ENCODE measurements around the gene RNASE11. TPM values are rescaled to one million over a fixed set of nuclear protein-coding genes. Genes with fewer than 3 reads are reported as not detected.
A peak's percentile ranks its signal among the peaks of the same experiment; 100 is the strongest.

The RNASE11 gene
- total and polyA plus RNA-seq, 2 of the 4 experiments (the other 2 are of a cell fraction) = not detected

DNA sequence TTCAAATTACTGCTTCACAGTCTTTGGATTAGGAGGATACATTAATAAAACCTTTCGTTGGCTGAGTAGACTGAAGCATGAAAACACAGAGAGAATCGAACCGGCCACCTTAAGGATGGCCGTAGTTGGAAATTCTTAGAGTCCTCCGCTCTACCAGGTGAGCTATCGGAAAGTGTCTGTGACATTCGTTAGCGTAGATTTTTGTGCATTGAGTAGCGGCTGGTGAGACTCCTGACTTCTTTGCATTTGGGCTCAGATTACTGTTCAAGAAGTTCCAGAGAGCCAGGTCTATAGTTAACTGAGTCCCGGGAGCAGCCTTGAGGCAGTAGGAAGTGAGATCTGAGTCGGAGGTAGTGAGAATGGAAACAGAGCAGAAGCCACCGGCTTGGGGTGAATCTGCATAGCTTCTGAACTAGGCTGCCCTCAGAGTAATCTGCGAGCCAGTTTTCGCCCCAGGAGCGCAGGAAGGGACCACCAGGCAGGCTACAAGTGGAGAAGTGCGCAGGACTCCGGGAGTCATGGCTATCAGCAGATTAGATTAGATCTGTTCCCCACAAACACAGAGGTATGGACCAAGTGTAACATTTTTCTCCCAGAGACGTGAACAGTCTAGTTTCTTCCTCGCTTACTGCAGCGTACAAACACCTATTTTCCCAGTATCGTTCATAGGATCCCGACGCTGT, 42.7 kb upstream of the RNASE11 start:
- CTCF ChIA-PET = interaction anchor here (0.6 to 0.8 kb wide), 4 partner anchors 21 to 737 kb away, joined by 3 to 5 read pairs (median 3); no protein-coding TSS in a partner anchor
- no peak overlapping the region for H3K9ac ChIP-seq (ENCODE audit: low read depth, low read length)

More for the DNA sequence above, 42.7 kb upstream of the RNASE11 start:
- Histone ChIP-seq H2AK9ac (replicated peaks; ENCODE audit: low read depth, low read length, poor library complexity) (no peak overlapping the region), H3K18ac (ENCODE audit: low read depth, low read length) (no peak overlapping the region), H4K91ac (ENCODE audit: insufficient read depth, low read depth, low read length) (no peak overlapping the region), H3K23ac (ENCODE audit: low read depth, low read length) (no peak overlapping the region), H4K20me1 (ENCODE audit: insufficient read depth, low read length) (peaks cover 7% of the 10 kb centered on the region; the same call in 1 of the 2 replicates), H3K27me3 (ENCODE audit: control insufficient read depth, insufficient read depth, low read length) (peaks cover 4% of the 10 kb centered on the region), H2BK5ac (ENCODE audit: low read depth, low read length, poor library complexity, severe bottlenecking) (no peak overlapping the region), H3K4ac (ENCODE audit: low read depth, low read length) (no peak overlapping the region), H3K14ac (replicated peaks; ENCODE audit: low read depth, low read length) (no peak overlapping the region), H3K9me3 (ENCODE audit: control insufficient read depth, insufficient read depth, low read length) (no peaks in the 10 kb centered on the region), H3K27ac (ENCODE audit: insufficient read depth, low read length) (no peak overlapping the region), H2BK20ac (ENCODE audit: low read depth, low read length) (no peak overlapping the region), H2BK120ac (ENCODE audit: low read depth, low read length) (no peak overlapping the region), H2AK5ac (ENCODE audit: low read depth, low read length) (no peak overlapping the region), H4K8ac (ENCODE audit: low read depth in 2 of 2, low read length in 2 of 2) (no peak overlapping the region), H3K36me3 (ENCODE audit: control insufficient read depth, insufficient read depth, low read length) (no peaks in the 10 kb centered on the region), H3K9me1 (ENCODE audit: insufficient read depth, low read length) (no peaks in the 10 kb centered on the region), H3K79me1 (ENCODE audit: low read depth in 1 of 2, low read length in 2 of 2) (no peaks in the 10 kb centered on the region), H2BK15ac (ENCODE audit: low read depth, low read length) (no peak overlapping the region), H3K56ac (ENCODE audit: extremely low read depth, insufficient read depth, low read length) (no peak overlapping the region), H3K4me2 (ENCODE audit: low read depth, low read length) (peak overlapping the region; percentile 93), H3K4me1 (ENCODE audit: control insufficient read depth, insufficient read depth, low read length) (peaks cover 4% of the 10 kb centered on the region; the same call in 1 of the 2 replicates), H2AFZ (replicated peaks; ENCODE audit: low read length, poor library complexity) (peak overlapping the region; percentile 35), H4K5ac (ENCODE audit: low read depth, low read length) (no peak overlapping the region), H3K4me3 (ENCODE audit: insufficient read depth, low read depth, low read length) (peak overlapping the region; percentile 56; the same call in 1 of the 2 replicates)
- TF ChIP-seq MAFK (IDR thresholded peaks at IDR 0.05; ENCODE audit: low read depth, low read length) = no peak
- no peak for TF ChIP-seq MXI1 (IDR thresholded peaks at IDR 0.05; ENCODE audit: borderline replicate concordance, low read depth, low read length)
- no peak for TF ChIP-seq BHLHE40 (IDR thresholded peaks at IDR 0.05; ENCODE audit: low read depth, low read length)
- intact Hi-C loops (cut with micrococcal nuclease) = loop anchor here (2.0 to 5.0 kb wide), 2 partner anchors 18 to 342 kb away; no protein-coding TSS in a partner anchor
- ATAC-seq (ENCODE audit: low read depth) = peak; percentile 38
- 0% methylated on average over 7 of the region's 23 CpGs; no CpG with 5 or more reads in 1 of the 2 experiments for WGBS, 2 experiments (ENCODE audit: extremely low coverage in 2 of 2, insufficient read length in 1 of 2)
- no TSS peak for BruUV-seq (replicated peaks)
- peak; percentile 58 for DNase-seq
- dilution Hi-C loops (cut with HindIII; ENCODE audit: low sequenced_read_pairs, unreplicated experiment) = no loop called here
- POLR2A ChIA-PET (ENCODE audit: unreplicated experiment) = no interaction called here
- in situ Hi-C loops (cut with MboI; ENCODE audit: low sequenced_read_pairs) = loop anchor here (5.0 kb wide), 1 partner anchor 52 kb away; the partner anchor contains the start of gene RNASE4

Data from IMR-90 (cell line).